Inflammatory macrophage treated with lipopolysaccharide for 1 hour (primary cell): ENCODE data around the gene NOTUM.

Experiments
- DNase-seq, 2 donors: peaks; one replicate each; pipeline ENCODE4 v3.0.0-alpha.2; 2020 to 2022

Gene NOTUM

DNA sequence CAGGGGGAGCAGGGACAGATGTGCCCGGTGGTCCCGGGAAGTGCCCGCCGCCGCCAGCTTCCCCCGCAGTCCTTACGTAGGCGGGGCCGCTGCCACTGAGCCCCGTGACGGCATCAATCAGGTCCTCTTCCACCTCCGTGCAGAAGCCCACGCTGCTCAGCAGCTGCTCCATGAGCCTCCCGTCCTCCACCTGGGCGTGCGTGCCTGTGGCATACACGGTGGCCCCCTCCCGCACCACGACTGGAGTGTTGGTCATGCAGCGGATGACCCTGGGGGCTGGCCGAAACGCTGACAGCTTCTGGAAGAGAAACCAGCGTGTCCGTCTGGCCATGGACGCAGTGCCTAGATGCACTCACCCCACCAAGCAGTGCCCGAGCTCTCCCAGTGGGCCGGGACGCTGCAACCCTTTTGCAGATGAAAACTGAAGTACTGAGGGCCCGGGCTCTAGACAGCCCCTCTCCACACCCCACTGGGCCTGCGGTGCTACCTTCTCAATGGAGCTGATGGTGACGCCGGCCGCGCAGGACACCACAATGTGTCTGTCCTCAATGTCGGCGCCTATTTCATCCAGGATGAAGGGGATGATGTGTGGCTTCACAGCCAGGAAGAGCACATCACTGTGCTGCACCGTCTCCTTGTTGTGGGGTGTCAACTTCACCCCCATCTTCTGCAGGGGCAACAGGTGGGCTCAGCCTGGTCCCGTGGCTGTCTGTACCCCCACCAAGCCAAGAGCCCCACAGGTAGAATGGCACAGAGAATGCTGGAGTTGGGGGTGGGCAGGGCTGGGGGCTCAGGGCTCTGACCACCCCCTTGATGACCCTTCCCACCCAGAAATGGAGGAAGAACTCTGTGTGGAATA is 25.9 kb downstream of the NOTUM start:
- DNase-seq = no peak

DNA sequence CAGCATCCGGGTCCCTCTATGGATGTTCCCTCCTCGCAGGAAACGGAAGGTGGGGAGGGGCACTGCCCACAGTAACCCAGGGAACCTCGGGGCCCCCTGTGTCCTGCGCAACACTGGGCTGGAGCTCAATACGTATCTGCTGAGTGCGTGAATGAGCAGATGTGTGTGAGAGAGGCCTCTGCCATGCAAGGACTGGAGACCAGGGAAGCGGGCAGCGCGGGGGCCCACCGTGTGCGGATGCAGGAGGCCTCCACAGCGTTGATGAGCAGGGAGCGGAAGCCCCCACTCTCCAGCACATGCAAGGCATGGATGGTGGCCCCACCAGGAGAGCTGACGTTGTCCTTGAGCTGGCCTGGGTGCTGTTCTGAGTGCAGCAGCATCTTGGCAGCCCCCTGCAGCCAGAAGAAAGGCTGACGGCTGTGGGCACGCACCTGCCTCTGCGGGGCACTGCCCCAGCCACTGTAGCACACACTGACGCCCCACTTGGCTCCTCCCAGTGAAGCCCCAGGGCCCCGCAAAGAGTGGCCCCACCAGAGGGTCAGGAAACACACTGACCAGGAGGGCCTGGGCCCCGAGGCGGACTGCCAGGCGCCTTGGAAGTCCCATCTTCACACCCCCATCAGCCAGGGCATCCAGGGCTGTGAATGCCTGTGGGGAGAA is 26.8 kb downstream of the NOTUM start:
- no peak for DNase-seq

DNA sequence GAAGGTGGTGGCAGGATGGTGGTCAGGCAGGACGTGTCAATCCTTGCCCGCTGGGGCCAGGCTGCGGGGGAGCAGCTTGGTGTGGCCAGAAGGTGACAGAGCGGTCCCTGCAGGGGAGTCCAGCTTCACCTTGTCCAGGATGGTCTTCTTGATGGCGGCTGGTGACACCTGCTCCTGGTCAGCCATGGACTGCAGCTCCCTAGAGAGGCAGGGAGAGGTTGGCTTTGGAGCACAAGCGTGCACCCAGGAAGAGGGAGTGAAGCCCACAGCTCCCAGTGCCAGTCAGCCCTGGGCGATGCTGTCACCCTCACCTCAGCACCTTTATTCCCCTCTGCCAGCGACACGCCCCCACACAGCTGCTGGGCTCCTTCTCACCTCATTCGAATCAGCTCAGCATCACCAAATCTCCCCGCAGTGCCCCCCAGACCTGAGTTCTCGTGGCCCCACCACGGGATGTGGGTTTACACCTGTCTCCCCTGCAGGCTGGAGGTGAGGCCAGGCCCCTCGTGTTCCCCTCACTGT is 27.7 kb downstream of the NOTUM start:
- DNase-seq = no peak

DNA sequence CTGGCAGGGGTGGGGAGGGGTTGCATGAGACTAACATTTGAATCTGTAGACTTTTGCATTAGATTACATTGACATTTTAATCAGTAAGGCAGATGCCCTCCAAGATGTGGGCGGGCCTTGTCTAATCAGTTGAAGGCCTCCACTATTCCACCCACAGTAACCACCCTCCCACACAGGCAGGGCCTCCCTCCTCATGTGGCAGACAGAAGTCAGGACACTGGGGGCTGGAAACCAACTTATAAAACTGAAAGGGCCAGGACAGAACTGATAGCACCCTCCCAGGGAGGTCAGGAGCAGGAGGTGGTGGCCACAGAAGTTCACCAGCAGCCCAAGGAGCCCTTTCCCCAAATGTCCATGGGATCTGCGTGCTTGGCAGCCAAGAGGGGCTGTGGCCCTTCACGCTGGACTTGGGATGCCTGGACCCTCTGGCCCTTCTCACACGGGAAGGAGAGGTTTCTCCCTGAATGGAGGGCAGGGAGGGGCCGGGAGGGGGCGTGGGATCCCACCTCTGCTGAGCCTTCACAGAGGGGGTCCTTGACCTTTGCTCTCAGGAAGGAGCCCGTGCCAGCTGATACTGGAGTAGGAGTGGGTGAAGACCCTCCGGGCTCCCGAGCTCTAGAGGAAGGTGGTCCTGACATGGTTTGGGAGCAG is 28.5 kb downstream of the NOTUM start:
- no peak for DNase-seq

DNA sequence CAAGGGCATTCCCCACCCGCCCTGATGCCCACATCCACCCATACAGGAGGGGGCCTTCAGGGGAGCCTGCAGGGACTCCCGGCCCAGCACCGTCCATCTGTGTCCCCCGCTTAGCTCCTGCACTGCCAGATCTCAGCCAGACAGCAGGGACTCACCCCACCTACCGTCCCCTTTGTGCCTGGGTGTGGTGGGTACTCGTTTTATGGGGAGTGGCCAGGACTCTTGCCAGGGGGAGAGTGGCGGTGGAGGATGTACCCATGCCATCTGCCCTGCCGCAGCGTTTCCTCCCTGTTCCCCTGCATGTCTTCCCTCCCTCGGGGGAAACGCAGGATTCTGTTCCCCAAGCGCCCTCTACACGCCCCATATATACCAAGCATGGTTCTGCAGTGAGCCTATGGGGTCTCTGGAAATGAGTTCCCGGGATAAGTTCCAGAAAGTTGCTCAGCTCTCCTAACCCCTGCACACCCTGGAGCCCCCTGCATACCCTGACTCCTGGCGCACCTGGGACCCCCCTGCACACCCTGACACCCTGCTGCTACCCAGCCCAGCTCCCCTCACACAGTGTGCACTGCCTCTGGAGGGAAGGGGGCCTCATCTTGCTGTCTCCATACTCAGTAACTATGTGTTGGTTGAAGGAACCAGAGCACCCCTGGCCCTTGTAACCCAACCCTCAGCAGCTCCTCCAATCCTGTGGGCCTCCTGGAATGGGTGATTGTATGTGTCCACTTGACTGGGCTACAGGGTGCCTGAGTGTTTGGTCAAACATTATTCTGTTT is 29.2 kb downstream of the NOTUM start:
- DNase-seq = no peak

DNA sequence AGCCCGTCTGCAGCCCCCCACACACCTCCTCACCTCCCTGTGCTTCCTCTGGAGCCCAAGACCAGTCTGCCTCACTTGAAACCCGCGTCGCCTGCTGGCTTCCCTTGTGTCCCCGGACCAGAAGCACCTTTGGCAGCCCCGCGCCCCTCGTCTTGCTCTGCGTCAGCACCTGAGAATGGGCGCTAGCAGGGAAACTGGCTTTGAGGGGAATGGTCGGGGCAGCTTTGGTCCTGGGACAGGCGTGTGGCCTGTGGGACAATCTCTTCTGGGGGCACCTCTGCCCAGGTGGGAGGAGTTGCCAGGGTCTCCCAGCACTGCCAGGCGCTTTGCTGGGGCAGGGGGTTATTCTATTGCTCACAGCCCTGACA is 29.8 kb downstream of the NOTUM start:
- no peak for DNase-seq

DNA sequence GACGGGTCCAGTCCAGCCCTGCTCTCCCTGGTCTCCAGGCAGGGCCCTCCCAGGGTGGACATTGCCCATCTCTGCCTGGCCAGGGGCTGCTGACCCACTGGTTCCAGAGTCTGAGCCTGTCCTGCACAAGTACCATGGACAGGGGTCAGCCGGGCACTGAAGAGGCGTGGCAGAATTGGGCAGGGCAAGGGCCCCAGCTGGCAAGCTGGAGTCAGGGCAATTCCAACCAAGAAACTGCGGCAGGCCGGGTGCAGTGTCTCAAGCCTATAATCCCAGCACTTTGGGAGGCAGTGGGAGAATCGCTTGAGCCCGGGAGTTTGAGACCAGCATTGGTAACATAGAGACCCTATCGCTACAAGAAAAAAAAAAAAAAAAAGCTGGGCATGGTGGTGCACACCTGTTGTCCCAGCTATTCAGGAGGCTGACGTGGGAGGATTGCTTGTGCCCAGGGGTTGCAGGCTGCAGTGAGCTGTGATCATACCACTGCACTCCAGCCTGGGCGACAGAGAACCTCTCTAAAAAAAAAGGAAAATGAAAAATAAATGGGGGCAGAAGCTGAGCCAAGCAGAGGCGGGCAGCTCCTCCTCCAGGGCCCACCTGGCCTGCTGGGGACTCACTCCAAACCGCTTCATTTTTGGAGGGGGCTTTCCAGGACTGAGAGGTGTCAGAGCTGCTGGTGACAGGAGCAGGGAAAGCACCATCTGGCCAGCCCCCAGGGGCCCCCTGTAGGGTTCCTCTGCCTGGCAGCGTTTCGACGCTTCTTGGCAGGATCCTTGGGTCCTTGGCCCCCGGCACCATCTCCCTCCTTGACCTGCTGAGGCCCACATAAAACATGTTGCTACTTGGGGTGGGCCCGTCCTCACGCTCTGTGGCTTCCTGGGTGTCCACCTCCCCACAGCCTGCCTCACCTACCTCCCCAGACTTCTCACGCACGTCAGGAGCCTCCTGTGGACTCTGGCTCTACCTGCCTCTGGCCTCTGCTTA is 30.6 kb downstream of the NOTUM start:
- DNase-seq = no peak

DNA sequence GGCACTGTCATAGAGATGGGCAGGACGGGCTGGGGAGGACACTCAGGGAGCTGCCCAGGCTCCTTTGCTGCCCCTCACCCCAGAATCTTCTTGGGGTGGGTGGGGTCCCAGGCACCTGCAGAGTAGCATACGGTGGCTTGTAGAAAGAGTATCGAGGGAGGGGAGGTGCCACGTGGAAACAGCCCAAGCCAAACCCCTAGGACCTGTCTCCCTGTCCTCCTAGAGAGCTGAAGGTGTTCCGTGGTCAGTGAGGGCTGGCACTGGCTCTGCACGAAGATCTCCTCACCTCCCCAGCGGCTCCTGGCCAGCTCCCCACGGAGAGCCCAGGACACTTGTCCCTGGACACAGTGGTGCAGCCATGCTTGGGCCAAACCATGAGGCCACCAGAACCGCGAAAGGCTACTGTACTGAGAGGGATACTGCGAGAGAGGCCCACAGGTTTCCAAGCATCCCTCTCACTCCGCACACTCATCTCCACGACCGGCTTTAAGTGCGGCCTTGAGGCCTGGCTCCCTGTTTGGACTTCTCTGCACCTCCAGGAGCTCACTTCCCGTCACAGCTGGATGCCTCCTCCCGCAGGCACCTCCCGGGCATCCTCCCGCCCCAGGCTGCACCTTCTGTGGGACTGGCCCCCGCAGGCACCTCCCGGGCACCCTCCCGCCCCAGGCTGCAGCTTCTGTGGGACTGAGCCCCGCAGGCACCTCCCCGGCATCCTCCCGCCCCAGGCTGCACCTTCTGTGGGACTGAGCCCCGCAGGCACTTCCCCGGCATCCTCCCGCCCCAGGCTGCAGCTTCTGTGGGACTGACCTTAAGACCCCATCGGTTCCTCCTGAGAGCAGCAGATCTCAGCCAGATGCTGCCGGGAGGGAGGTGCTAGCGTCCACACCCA is 31.5 kb downstream of the NOTUM start:
- no peak for DNase-seq

DNA sequence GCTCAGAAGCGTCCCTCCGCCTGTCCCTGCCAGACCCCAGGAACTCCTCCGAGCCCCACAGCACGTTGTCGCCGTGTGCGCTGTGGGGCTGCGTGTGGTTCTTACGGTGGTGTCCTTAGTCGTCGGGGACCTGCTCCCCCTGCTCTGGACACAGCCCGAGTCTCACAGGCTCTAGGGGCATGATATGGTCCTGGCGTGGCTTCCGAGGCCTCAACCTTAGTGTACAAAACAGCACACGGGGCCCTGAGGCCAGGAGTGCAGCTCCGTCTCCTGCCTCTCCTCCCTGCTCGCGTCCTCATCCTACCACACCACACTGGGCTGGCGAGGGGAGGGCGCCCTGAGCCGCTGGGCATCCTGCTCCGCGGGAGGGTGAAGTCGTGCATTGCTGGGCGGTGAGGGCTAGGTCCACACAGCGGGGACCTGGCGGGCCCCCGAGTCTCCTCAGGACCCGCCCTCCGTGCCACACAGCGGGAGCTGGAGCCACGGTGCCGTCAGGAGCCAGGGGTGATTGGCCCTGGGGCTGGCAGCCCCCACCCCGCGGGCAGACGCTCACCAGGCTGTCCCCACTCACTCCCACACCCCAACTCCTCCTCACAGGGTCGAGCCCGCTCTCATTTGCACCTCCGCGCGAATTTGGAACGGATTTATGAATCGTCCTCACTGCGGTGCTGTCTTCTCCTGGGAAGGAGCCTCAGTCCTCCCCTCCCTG is 32.3 kb downstream of the NOTUM start:
- no peak for DNase-seq

DNA sequence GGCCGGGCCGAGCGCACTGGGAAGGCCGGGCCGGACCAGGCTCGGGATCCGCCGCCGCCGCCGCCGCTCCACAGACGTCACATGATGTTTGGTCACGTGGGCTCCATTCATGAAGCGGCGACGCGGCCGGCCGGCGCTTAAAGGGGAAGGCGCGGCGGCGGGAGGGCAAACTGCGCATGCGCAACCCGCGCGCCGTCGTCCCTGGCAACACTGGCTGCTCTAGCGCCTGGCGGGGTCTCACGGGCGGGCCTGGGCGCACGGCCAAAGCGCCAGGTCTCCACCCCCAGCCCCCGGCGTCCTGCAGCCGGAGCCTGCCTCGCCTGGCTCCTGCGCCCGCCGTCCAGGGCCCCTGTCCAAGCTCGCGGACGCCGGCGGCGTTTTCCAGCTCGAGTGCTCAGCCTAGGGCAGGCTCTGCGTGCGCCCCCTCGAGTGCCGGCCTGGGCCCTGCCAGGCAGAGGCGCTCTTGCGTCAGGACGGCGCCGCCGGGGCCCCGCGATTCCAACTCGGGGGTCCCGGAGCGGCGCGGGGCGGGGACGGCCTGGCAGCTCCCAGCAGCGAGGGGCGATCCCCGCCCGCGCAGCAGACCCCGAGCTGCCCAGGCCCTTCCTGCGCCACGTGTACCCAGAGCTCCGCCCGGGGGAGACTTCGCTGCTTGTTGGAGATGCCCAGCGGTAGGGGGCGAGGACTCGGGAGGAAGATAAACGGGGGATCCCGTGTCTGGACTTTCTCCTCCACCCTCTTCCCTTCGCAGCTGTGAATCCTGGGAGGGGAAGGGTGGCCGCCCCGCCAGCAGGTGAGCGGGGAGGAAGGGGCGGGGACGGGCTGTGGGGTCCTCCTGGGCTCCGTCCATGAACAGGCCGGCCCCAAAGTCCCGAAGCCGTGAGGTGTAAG is 33.1 kb downstream of the NOTUM start, which contains the start of gene MAFG:
TSS of gene MAFG (minus strand) at position 83 of the 891 bp plus-strand sequence. CDS start 4,550 bp downstream, outside the sequence.
- peak; percentile 91 to 96 for DNase-seq

DNA sequence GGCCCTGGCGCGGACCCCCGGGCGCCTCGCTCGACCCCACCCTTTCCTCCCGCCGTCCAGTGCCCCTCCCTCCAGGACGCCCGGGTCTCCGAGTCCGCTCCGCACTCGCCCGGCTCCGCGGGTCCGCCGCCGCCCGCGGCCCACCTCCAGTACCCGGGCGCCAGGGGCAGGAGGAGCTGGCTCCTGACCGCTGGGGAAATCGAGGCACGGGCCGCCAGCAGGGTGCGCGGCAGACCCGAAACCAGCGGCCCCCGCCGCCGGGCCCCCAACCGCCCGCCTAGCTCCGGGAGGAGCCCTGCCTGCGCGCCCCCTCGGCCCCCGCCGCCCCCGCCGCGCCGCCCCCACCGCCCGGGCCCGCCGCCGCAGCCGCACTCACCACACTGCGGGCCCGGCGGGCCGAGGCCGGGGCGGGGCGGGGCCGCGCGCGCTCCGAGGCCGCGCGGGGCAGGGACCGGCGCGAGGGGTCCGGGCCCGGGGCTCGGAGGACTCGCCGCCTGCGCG is 33.8 kb downstream of the NOTUM start:
- no peak for DNase-seq

DNA sequence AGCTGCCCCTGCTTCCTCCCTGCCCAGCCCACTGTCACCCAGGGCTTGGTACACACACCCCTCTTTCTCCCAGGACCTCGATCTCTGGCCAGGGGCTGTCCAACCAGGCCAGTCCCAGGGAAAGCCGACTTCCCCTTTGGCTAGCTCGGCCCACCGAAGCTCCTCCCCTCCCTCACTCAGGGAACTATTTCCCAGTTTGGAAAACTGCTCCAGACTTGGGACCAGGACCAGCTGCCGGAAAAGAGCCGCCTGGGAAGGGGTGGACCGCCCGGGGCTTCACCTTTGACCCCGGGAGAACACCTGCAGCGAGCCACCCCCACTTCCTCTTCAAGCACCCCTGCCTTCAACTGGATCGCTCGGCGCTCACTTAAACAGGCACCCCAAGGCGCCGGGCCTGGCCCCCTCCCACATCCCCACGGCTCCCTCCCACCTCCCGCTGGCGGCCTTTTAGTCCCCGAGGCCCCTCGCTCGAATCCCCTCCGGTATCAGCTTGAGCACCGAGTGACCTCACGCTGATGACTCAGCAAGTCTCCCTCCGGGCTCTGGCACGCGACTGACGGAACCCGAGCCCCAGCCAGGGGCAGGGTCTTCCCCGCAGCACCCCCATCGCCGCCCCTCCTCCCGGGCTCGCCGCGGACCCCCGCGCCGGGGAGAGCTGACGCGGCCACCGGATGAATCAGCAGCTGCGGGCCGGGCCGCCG is 34.4 kb downstream of the NOTUM start:
- DNase-seq = peak; percentile 71 to 86

DNA sequence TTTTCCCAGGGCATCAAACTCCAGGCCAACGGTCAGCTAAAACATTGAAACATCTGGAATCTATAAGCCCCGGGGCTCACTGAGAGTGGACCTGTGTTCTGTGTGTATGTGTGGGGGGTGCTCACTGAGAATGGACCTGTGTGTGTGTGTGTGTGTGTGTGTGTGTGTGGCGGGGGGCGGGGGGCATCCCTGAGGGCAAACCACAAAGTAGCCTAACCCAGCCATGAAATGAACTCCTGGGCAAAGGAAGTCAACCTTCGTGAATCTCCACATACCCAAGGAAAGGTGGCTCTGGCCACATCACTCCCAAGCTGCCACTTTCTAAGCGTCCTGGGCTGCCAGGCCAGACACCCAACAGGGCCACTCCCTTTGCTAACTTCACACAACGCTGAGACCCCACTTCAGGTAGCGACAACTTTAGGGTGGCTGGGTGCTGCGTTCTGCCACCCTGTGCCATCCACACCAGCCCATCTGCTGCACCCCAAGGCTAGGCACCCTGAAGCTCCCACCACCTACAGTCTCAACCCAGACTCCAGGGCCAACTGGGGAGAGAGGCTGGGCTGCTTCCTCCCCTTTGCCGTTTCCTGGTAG is 35.0 kb downstream of the NOTUM start:
- DNase-seq = no peak

DNA sequence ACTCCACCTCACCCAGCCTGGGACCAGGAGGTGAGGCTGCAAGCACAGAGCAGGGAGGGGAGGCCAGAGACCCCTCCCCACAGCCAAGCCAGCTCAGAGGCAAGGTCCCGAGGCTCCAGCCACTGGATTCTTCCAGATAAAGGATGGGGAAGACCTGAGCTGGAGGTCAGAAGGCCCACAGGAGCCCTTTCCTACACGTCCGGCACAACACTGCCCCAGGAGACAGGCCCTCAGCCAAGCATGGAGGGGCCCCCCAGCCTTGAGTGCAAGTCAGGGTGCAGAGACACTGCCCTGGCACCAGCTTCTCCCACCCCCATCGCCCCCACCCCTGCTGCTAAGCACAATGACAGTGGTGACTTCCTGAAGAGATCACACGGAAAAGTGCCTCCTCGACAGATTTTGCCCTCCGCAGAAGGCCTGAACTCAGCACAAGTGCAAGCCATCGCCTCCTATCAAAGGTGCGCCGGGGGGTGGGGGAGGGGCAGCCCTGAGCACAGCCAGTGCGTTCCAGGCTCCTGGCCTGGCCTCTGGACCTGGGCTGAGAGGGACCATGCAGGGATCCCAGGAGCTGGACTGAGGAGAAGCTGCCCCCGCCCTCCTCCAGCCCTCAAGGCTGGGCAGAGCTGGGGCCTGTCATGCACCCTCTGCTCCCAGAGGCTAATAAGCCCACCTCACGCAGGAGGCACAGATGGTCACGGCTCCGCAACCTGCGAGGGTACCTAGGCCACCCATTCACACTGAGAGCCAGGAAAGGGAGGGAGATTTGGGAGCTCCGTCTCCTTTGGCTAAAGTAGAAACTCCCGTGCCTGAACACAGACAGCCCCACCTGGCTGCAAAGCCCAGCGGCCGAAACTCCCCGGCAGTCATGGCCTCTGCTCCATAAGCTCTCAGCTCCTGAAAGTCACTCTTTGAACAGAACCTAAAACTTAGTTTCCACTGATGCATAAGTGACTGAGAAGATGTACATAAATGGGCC is 36.1 kb downstream of the NOTUM start:
- DNase-seq = no peak

DNA sequence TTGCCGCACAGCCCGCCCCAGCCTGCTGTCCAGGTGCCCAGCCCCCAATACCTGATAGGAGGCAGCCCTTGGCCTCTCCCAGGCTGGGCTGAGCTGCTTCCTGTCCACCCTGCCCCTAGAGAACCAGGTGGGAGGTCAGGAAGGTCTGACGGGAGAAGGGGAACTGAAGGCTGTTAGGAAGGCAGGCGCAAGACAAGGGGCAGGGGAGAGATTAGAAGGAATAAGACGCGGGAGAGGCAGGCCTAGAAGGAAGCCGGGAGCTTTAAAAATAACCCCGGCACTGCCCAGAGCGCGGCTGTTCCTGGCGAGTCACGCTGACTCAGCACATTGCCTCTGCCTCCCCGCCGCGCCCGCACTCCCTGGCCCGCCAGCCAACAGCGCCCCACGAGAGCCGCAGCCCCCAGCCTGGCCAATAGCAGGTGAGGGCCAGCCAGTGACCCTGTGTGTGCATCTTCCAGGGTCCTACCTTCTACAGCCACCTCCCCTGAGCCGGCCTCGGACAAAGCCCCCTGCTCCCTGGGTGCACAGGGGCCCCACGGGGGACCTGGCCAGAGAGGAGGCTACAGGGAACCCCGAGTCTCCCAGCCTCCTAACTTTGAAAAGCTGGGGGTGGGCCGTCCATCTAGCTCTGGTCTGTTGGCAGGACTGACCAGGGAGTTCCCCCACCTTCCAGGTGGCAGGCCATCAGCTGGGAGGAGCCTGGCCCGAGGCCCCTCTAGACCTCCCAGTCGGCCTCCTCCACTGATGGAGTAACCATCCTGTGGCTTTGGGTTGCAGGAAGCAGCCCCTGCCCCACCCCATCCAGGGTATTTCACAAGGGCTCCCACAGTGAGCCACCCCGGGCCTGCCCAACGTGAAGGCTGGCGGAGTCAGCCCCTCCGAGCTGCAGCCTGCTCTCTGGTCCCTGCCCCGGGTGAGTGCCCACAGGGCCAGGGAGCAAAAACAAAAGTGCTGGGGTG is 37.4 kb downstream of the NOTUM start:
- peak; percentile 74 to 79 for DNase-seq
